GM23338 (cell line): ENCODE data around the gene PTPN9. TPM values are rescaled to one million over a fixed set of nuclear protein-coding genes. Genes with fewer than 3 reads are reported as not detected.

ENCODE experiments used
- ATAC-seq: fragments of 200-7000 bp; cut with Tn5 transposase; 3 replicates; pipeline ENCODE4 v1.9.1; 2020
- DNase-seq: peaks from one replicate; pipeline ENCODE4 v3.0.0-alpha.2; 2015; ENCODE audit warnings: low spot score
- H2AFZ ChIP-seq: fragments of 200-600 bp; sonication (generic); 2 replicates; pipeline ENCODE4 v1.8.0; 2016; ENCODE audit warnings: antibody characterized with exemption, mild to moderate bottlenecking, moderate library complexity
- H3F3A ChIP-seq: fragments of 200-600 bp; sonication (generic); replicated peaks from 2 replicates; pipeline ENCODE4 v1.8.0; 2017; ENCODE audit warnings: antibody characterized with exemption, mixed run types, low read depth
- H3K27ac ChIP-seq: fragments of 200-600 bp; sonication (generic); 2 replicates; pipeline ENCODE4 v1.6.1; 2016; ENCODE audit warnings: low read depth
- H3K27me3 ChIP-seq: fragments of 200-600 bp; sonication (generic); 2 replicates; pipeline ENCODE4 v1.8.0; 2016; ENCODE audit warnings: mild to moderate bottlenecking, mixed run types, moderate library complexity; ENCODE audit not compliant: insufficient read depth
- H3K36me3 ChIP-seq: fragments of 200-600 bp; sonication (generic); 2 replicates; pipeline ENCODE4 v1.8.0; 2016; ENCODE audit warnings: mild to moderate bottlenecking; ENCODE audit not compliant: insufficient read depth
- H3K4me1 ChIP-seq: fragments of 200-600 bp; sonication (generic); 2 replicates; pipeline ENCODE4 v1.8.0; 2016; ENCODE audit warnings: mild to moderate bottlenecking, moderate library complexity; ENCODE audit not compliant: insufficient read depth
- H3K4me2 ChIP-seq: fragments of 200-600 bp; sonication (generic); 2 replicates; pipeline ENCODE4 v1.7.1; 2017; ENCODE audit warnings: mixed run types
- H3K4me3 ChIP-seq: fragments of 200-600 bp; sonication (generic); 2 replicates; pipeline ENCODE4 v1.6.1; 2016; ENCODE audit warnings: mixed run types
- H3K79me2 ChIP-seq: fragments of 200-600 bp; sonication (generic); replicated peaks from 2 replicates; pipeline ENCODE4 v1.8.0; 2017; ENCODE audit warnings: mild to moderate bottlenecking; ENCODE audit not compliant: insufficient read depth
- H3K9me2 ChIP-seq: fragments of 200-600 bp; sonication (generic); 2 replicates; pipeline ENCODE4 v1.8.0; 2017; ENCODE audit not compliant: insufficient read depth
- H4K20me1 ChIP-seq: fragments of 200-600 bp; sonication (generic); replicated peaks from 2 replicates; pipeline ENCODE4 v1.8.0; 2017; ENCODE audit warnings: mild to moderate bottlenecking; ENCODE audit not compliant: insufficient read depth
- H3K27ac Mint-ChIP-seq: 2 replicates; pipeline ENCODE4 v1.8.0; 2020; ENCODE audit warnings: inconsistent platforms, mild to moderate bottlenecking, moderate library complexity, mixed read lengths
- H3K27me3 Mint-ChIP-seq: 3 replicates; pipeline ENCODE4 v1.8.0; 2022; ENCODE audit warnings: low read depth, mild to moderate bottlenecking, moderate library complexity, mixed read lengths, inconsistent platforms; ENCODE audit not compliant: insufficient read depth, poor library complexity
- H3K36me3 Mint-ChIP-seq: 3 replicates; pipeline ENCODE4 v1.8.0; 2021; ENCODE audit warnings: low read depth, mild to moderate bottlenecking, inconsistent platforms, moderate library complexity, mixed read lengths
- H3K4me1 Mint-ChIP-seq: 3 replicates; pipeline ENCODE4 v1.8.0; 2020; ENCODE audit warnings: mild to moderate bottlenecking, inconsistent platforms, mixed read lengths
- H3K4me3 Mint-ChIP-seq: 3 replicates; pipeline ENCODE4 v1.8.0; 2021; ENCODE audit warnings: moderate library complexity, mild to moderate bottlenecking, inconsistent platforms, mixed read lengths
- H3K9me3 Mint-ChIP-seq: 3 replicates; pipeline ENCODE4 v1.8.0; 2020; ENCODE audit warnings: moderate library complexity, mild to moderate bottlenecking, inconsistent platforms, mixed read lengths
- CREB1 ChIP-seq: fragments of 250-450 bp; sonication (Bioruptor Pico); IDR thresholded peaks from 2 replicates; pipeline ENCODE4 v1.5.0; 2020; ENCODE audit warnings: low read depth, mild to moderate bottlenecking, moderate library complexity
- CTCF ChIP-seq, 2 experiments: fragments of 200-600 bp in 1 of 2; sonication (generic) in 1 of 2; conservative IDR thresholded peaks; 2 replicates each; pipeline versions ENCODE4 v1.5.1 to v1.6.1; 2016 to 2017; ENCODE audit warnings: antibody characterized with exemption in 2 of 2, low read depth in 2 of 2, mild to moderate bottlenecking in 2 of 2, moderate library complexity in 1 of 2
- ETS1 ChIP-seq: IDR thresholded peaks from 2 replicates; pipeline ENCODE4 v1.6.1; 2016; ENCODE audit warnings: antibody characterized with exemption
- EZH2 ChIP-seq: fragments of 200-600 bp; sonication (generic); IDR thresholded peaks from one replicate; pipeline ENCODE4 v1.8.0; 2017; ENCODE audit warnings: antibody characterized with exemption, mild to moderate bottlenecking, low read depth; ENCODE audit not compliant: unreplicated experiment
- EZH2phosphoT487 ChIP-seq: fragments of 200-600 bp; sonication (generic); IDR thresholded peaks from one replicate; pipeline ENCODE4 v1.8.1; 2018; ENCODE audit warnings: antibody characterized with exemption; ENCODE audit not compliant: unreplicated experiment
- JUNB ChIP-seq: IDR thresholded peaks from one replicate; pipeline ENCODE4 v1.6.1; 2016; ENCODE audit warnings: antibody characterized with exemption; ENCODE audit not compliant: unreplicated experiment
- POLR2AphosphoS5 ChIP-seq: IDR thresholded peaks from 2 replicates; pipeline ENCODE4 v1.6.1; 2016; ENCODE audit warnings: antibody characterized with exemption, low read depth
- REST ChIP-seq: IDR thresholded peaks from one replicate; pipeline ENCODE4 v1.6.1; 2018; ENCODE audit warnings: antibody characterized with exemption; ENCODE audit not compliant: unreplicated experiment
- ZNF114 ChIP-seq: fragments of 250-450 bp; sonication (Bioruptor Pico); IDR thresholded peaks from 2 replicates; pipeline ENCODE4 v1.5.0; 2020; ENCODE audit warnings: mild to moderate bottlenecking, moderate library complexity
- ZNF331 ChIP-seq: fragments of 250-450 bp; sonication (Bioruptor Pico); IDR thresholded peaks from 2 replicates; pipeline ENCODE4 v1.5.0; 2020; ENCODE audit warnings: low read depth, mild to moderate bottlenecking, moderate library complexity
- ZNF462 ChIP-seq: fragments of 250-450 bp; sonication (Bioruptor Pico); IDR thresholded peaks from 2 replicates; pipeline ENCODE4 v1.5.0; 2020; ENCODE audit warnings: mild to moderate bottlenecking, moderate library complexity
- long read RNA-seq: library from polyadenylated mRNA; unstranded; transcript quantifications from one replicate; pipeline ENCODE4 v2.0.0, GENCODE V29; 2020; ENCODE audit not compliant: unreplicated experiment
- polyA plus RNA-seq: library from polyadenylated mRNA; unstranded; fragments of >200 nt; fragmentation: Nextera tagmentation; extraction: Ambion mirVana; gene quantifications from 2 replicates; pipeline ENCODE4 v1.2.1, GENCODE V29; 2016
- total RNA-seq: library from RNA; depleted of rRNA; stranded (reverse); fragments of >200 nt; shearing (Covaris generic); gene quantifications from 2 replicates; pipeline ENCODE4 v1.2.3, GENCODE V29; 2014; rRNA removed

PTPN9 gene
- total RNA-seq = 27.2 and 32.7 TPM in 2 replicates
- 12.1 and 13.3 TPM in 2 replicates for polyA plus RNA-seq
- long read RNA-seq, full-length matches to known transcripts = 6 of 12 reads
- long read RNA-seq, partial matches to known transcripts = 2 of 12 reads
- long read RNA-seq, other reads (novel, unspliced or antisense) = 4 of 12 reads

- Mint-ChIP-seq H3K4me3 (peak within 1 kb of the TSS; percentile 98), H3K36me3 (peaks cover 10% of the 10 kb centered on the region; the same call in 2 of the 3 replicates), H3K27me3 (peaks cover 11% of the 10 kb centered on the region), H3K4me1 (peaks cover 24% of the 10 kb centered on the region), H3K9me3 (0 out of 3 replicates have a peak, but pooled peaks cover 5% of the 10 kb centered on the region), H3K27ac (peak within 1 kb of the TSS; percentile 97)
- Histone ChIP-seq H3K27ac (peak within 1 kb of the TSS; percentile 97), H3K79me2 (peaks cover 39% of the 10 kb centered on the region), H3K4me3 (peak within 1 kb of the TSS; percentile 100), H3K9me2 (no peaks in the 10 kb centered on the region), H3F3A (peaks cover 10% of the 10 kb centered on the region), H2AFZ (peak within 1 kb of the TSS; percentile 92), H3K36me3 (no peaks in the 10 kb centered on the region), H3K27me3 (no peaks in the 10 kb centered on the region), H3K4me2 (peak within 1 kb of the TSS; percentile 81), H3K4me1 (peaks cover 33% of the 10 kb centered on the region), H4K20me1 (0 out of 2 replicates have a peak, but pooled peaks cover 3% of the 10 kb centered on the region)
- DNase-seq (peak; percentile 96), ATAC-seq (peak; percentile 84)
- TF ChIP-seq CTCF (conservative IDR thresholded peaks at IDR 0.05; ENCODE audit: low read depth in 2 of 2) (peak; percentile 22 to 48; a peak in 3 of 4 replicates), EZH2phosphoT487 (no peak), ETS1 (no peak), JUNB (no peak), CREB1 (CRISPR knock-in tag) (0 out of 2 replicates have a peak, but pooled peaks have one; percentile 43), REST (no peak), EZH2 (no peak), ZNF331 (CRISPR knock-in tag) (no peak), ZNF462 (no peak), POLR2AphosphoS5 (peak; percentile 57; the same call in 1 of the 2 replicates), ZNF114 (CRISPR knock-in tag) (no peak)
These were observed at the start of gene PTPN9 for GRCh38 chr15:75578948-75579920. PTPN9 (minus strand) TSS chr15:75579315; CDS start chr15:75578776, 539 bp downstream.
